ENCODE measurements around the gene RABEP2. TPM values are rescaled to one million over a fixed set of nuclear protein-coding genes. Genes with fewer than 3 reads are reported as not detected.
"Not testable (repeated sequence)": the region's sequence is repeated elsewhere in the genome, so short reads cannot be mapped to it uniquely, and the experiment has no call there.

Gene RABEP2
- total RNA-seq, 1 donor from 2014 or later = 34.9 TPM

- DNase-seq (ENCODE audit: low spot score, unreplicated experiment) = peak; percentile 98
- TF ChIP-seq, protein P1, sequence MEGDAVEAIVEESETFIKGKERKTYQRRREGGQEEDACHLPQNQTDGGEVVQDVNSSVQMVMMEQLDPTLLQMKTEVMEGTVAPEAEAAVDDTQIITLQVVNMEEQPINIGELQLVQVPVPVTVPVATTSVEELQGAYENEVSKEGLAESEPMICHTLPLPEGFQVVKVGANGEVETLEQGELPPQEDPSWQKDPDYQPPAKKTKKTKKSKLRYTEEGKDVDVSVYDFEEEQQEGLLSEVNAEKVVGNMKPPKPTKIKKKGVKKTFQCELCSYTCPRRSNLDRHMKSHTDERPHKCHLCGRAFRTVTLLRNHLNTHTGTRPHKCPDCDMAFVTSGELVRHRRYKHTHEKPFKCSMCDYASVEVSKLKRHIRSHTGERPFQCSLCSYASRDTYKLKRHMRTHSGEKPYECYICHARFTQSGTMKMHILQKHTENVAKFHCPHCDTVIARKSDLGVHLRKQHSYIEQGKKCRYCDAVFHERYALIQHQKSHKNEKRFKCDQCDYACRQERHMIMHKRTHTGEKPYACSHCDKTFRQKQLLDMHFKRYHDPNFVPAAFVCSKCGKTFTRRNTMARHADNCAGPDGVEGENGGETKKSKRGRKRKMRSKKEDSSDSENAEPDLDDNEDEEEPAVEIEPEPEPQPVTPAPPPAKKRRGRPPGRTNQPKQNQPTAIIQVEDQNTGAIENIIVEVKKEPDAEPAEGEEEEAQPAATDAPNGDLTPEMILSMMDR (IDR thresholded peaks at IDR 0.05; ENCODE audit: unreplicated experiment) = no peak
- H3K4me3 Mint-ChIP-seq (ENCODE audit: low read depth) = peak within 1 kb of the TSS; percentile 99
- H3K36me3 Mint-ChIP-seq (ENCODE audit: insufficient read depth) = no peaks in the 10 kb centered on the region
- H3K9me3 Mint-ChIP-seq (ENCODE audit: low read depth) = no peaks in the 10 kb centered on the region
- peaks cover 12% of the 10 kb centered on the region for H3K4me1 Mint-ChIP-seq (ENCODE audit: low read depth)
- H3K27me3 Mint-ChIP-seq = peaks cover 7% of the 10 kb centered on the region
- H3K27ac Mint-ChIP-seq = peak within 1 kb of the TSS; percentile 92
These were observed 25.8 kb upstream of the RABEP2 start, which contains the start of gene NFATC2IP for GRCh38 chr16:28950648-28951409. TSS of gene NFATC2IP (plus strand) at chr16:28950937. CDS start at chr16:28951012, 75 bp downstream.

GRCh38 chr16:28946681-28947080, 21.6 kb upstream of the RABEP2 start:
- no peaks in the 10 kb centered on the region for H3K36me3 Mint-ChIP-seq (ENCODE audit: insufficient read depth)
- no peak for DNase-seq (ENCODE audit: low spot score, unreplicated experiment)
- H3K4me3 Mint-ChIP-seq (ENCODE audit: low read depth) = no peak overlapping the region
- no peaks in the 10 kb centered on the region for H3K9me3 Mint-ChIP-seq (ENCODE audit: low read depth)
- no peak overlapping the region for H3K27ac Mint-ChIP-seq
- H3K27me3 Mint-ChIP-seq = peaks cover 11% of the 10 kb centered on the region
- TF ChIP-seq, protein P1 (IDR thresholded peaks at IDR 0.05; ENCODE audit: unreplicated experiment) = no peak
- H3K4me1 Mint-ChIP-seq (ENCODE audit: low read depth) = peaks cover 9% of the 10 kb centered on the region

DNA sequence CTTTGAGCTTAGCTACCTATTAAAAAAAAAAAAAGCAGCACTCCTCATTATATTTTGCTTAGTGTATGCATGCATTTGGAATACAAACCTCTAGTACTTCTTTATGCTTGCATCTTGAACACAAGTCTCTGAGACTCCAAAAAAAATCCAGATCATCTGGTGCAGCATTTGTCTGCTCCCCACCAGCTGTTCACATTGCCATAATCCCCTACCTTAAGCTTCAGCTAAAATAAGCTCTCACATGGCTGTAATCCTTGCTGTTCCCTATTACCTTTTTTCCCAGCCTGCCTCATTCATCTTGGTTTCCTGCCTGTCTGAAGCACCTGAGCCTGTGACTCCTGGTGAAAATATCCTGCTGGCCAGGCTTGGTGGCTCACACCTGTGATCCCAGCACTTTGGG, 18.2 kb upstream of the RABEP2 start:
- no peak overlapping the region for H3K4me3 Mint-ChIP-seq (ENCODE audit: low read depth)
- H3K9me3 Mint-ChIP-seq (ENCODE audit: low read depth) = no peaks in the 10 kb centered on the region
- H3K27ac Mint-ChIP-seq = no peak overlapping the region
- TF ChIP-seq, protein P1 (IDR thresholded peaks at IDR 0.05; ENCODE audit: unreplicated experiment) = no peak
- H3K27me3 Mint-ChIP-seq = peaks cover 15% of the 10 kb centered on the region
- H3K36me3 Mint-ChIP-seq (ENCODE audit: insufficient read depth) = no peaks in the 10 kb centered on the region
- peaks cover 4% of the 10 kb centered on the region for H3K4me1 Mint-ChIP-seq (ENCODE audit: low read depth)
- no peak for DNase-seq (ENCODE audit: low spot score, unreplicated experiment)

- not testable (repeated sequence) for H3K27ac Mint-ChIP-seq; DNase-seq (ENCODE audit: low spot score, unreplicated experiment); H3K4me1 Mint-ChIP-seq (ENCODE audit: low read depth); H3K9me3 Mint-ChIP-seq (ENCODE audit: low read depth); H3K36me3 Mint-ChIP-seq (ENCODE audit: insufficient read depth); H3K4me3 Mint-ChIP-seq (ENCODE audit: low read depth)
- H3K27me3 Mint-ChIP-seq = peaks cover 13% of the 10 kb centered on the region
These were observed 14.8 kb upstream of the RABEP2 start for GRCh38 chr16:28939825-28940224.

GRCh38 chr16:28938721-28939120, 13.7 kb upstream of the RABEP2 start:
- Mint-ChIP-seq H3K4me3 (ENCODE audit: low read depth) (no peak overlapping the region), H3K27ac (no peak overlapping the region), H3K27me3 (peaks cover 16% of the 10 kb centered on the region), H3K4me1 (ENCODE audit: low read depth) (peaks cover 2% of the 10 kb centered on the region), H3K9me3 (ENCODE audit: low read depth) (no peaks in the 10 kb centered on the region), H3K36me3 (ENCODE audit: insufficient read depth) (no peaks in the 10 kb centered on the region)
- TF ChIP-seq, protein P1 (IDR thresholded peaks at IDR 0.05; ENCODE audit: unreplicated experiment) = no peak
- no peak for DNase-seq (ENCODE audit: low spot score, unreplicated experiment)

All from progenitor cell of endocrine pancreas (in vitro differentiated cells).